Fibroblast of lung (primary cell): Measurements from ENCODE around the gene RIPOR2.

Source experiments
- CTCF ChIP-seq, 2 donors: IDR thresholded peaks in 1 of 2; conservative IDR thresholded peaks in 1 of 2; 1 replicate in 1 of 2; 2 replicates in 1 of 2; pipeline ENCODE4 v1.5.1; 2011 to 2012; ENCODE audit warnings: low read length in 2 of 2, control low read depth in 1 of 2, inconsistent platforms in 1 of 2, low read depth in 1 of 2, mild to moderate bottlenecking in 1 of 2
- EZH2 ChIP-seq: IDR thresholded peaks from 2 replicates; pipeline ENCODE4 v1.5.1; 2012; ENCODE audit warnings: low read length, control low read depth, mild to moderate bottlenecking; ENCODE audit errors: missing control alignments

- TF ChIP-seq CTCF (conservative IDR thresholded peaks at IDR 0.05 in 1 of 2, IDR thresholded peaks at IDR 0.05 in 1 of 2; ENCODE audit: low read depth in 1 of 2, low read length in 2 of 2): no peak
- TF ChIP-seq EZH2: no peak
These were observed 71.4 kb downstream of the RIPOR2 start for GRCh38 chr6:24864343-24864742.
